Heart right ventricle (tissue), 16 donors: Measurements from ENCODE around the gene RAD18. TPM values are rescaled to one million over a fixed set of nuclear protein-coding genes. Genes with fewer than 3 reads are reported as not detected.

Source experiments
- ATAC-seq, 8 donors: fragments of 200-7000 bp; cut with Tn5 transposase; one replicate each; pipeline ENCODE4 v1.9.1; 2020; ENCODE audit warnings: mild to moderate bottlenecking in 8 of 8, moderate library complexity in 8 of 8, moderate number of reproducible peaks in 1 of 8
- DNase-seq, 2 donors: peaks; one replicate each; pipeline ENCODE4 v3.0.0-alpha.2; 2020
- H3K27ac ChIP-seq, 10 donors: fragments of 200-600 bp; sonication (generic) in 2 of 10; one replicate each; pipeline versions ENCODE4 v1.5.0 to v1.8.0; 2020 to 2022; ENCODE audit warnings: mild to moderate bottlenecking in 3 of 10
- H3K27me3 ChIP-seq, 7 donors: fragments of 200-600 bp; one replicate each; pipeline ENCODE4 v1.8.0; 2021 to 2022; ENCODE audit warnings: mild to moderate bottlenecking in 2 of 7
- H3K36me3 ChIP-seq, 9 donors: fragments of 200-600 bp; sonication (generic) in 1 of 9; one replicate each; pipeline versions ENCODE4 v1.5.0 to v1.8.0; 2020 to 2022; ENCODE audit warnings: mild to moderate bottlenecking in 2 of 9
- H3K4me1 ChIP-seq, 9 donors: fragments of 200-600 bp; sonication (generic) in 1 of 9; one replicate each; pipeline versions ENCODE4 v1.5.0 to v1.8.0; 2020 to 2022; ENCODE audit warnings: mild to moderate bottlenecking in 4 of 9
- H3K4me3 ChIP-seq, 10 donors: fragments of 200-600 bp; sonication (generic) in 2 of 10; one replicate each; pipeline versions ENCODE4 v1.5.0 to v1.8.0; 2020 to 2022; ENCODE audit warnings: mild to moderate bottlenecking in 7 of 10, moderate library complexity in 2 of 10
- H3K9me3 ChIP-seq, 11 donors: fragments of 200-600 bp in 10 of 11; sonication (generic) in 2 of 11; one replicate each; pipeline versions ENCODE4 v1.5.0 to v1.8.0; 2013 to 2022; ENCODE audit warnings: mild to moderate bottlenecking in 2 of 11, control low read depth in 1 of 11, moderate library complexity in 1 of 11
- CTCF ChIP-seq, 9 donors: fragments of 200-600 bp; sonication (generic) in 2 of 9; IDR thresholded peaks; one replicate each; pipeline versions ENCODE4 v1.5.0 to v1.8.0; 2021 to 2022; ENCODE audit warnings: antibody characterized with exemption in 9 of 9, mild to moderate bottlenecking in 5 of 9, moderate library complexity in 1 of 9
- WGBS, 2 donors: extraction: QIAGEN DNeasy Blood & Tissue Kit; methylation state at CpG; one replicate each; pipeline ENCODE4 v1.1.7; 2013; ENCODE audit warnings: inconsistent platforms in 1 of 2; 5-methylcytosine and 5-hydroxymethylcytosine counted together
- intact Hi-C, 10 donors: fragments of 100-400 bp; cut with DNase I; formaldehyde crosslinking; loops; one replicate each; pipeline versions ENCODE4 v1.11.1 to v1.14.2; 2022
- long read RNA-seq, 3 donors: library from polyadenylated mRNA; unstranded; transcript quantifications; one replicate each; pipeline ENCODE4 v2.0.0, GENCODE V29; 2020 to 2021
- polyA plus RNA-seq, 2 donors: library from polyadenylated mRNA; stranded (reverse); fragments of 200-250 nt; gene quantifications; one replicate each; pipeline ENCODE4 v1.2.3, GENCODE V29; 2013
- total RNA-seq, 10 donors: library from RNA; stranded (reverse); fragmentation: NEBNext Ultra II Directional in 3 of 10; extraction: Animal tissue kit (Norgen Biotek cat#: 25700) in 3 of 10; gene quantifications; one replicate each; pipeline versions ENCODE4 v1.2.1 to v1.2.4, GENCODE V29; 2021 to 2023
- donor health status: Arrhythmogenic right ventricular cardiomyopathy.
- donor health status: ischemic (EF 13 %, LVEDD 7.1; RV severe dilation, severe dysfunction).
- donor health status: healthy with polysubstance abuse.
- donor health status: DM: no; HTN: yes; CAD: no.
- donor health status: DM: no; HTN: no; CAD: no.
- donor health status: ischemic (EF 25% LVEDD 6.9; RV normal size, moderate dysfunction).
- donor health status: ischemic (EF 25% LVEDD 5.7; RV mildly dilated, moderate dysfunction).
- donor health status: healthy.
- donor health status: DM: yes; HTN: yes; CAD: no.
- donor health status: Ischemic cardiomyopathy.
- donor health status: ischemic (EF 35%, LVEDD 5.7; RV mildly dilated, moderate dysfunction).
- donor health status: nonischemic (EF 11% LVEDD 7.7; RV severe dilation, severe dysfunction).
- donor health status: DM: yes; HTN: yes; CAD: no.
- donor health status: PGD.
- donor health status: ischemic (EF 29% LVEDD 5.4; RV normal size, mild dysfunction).
- donor health status: nonischemic (EF 23%, LVEDD 6.1; RV moderate dilation, normal function).

RAD18 gene
- 1 to 10 TPM; 1.5 to 4.6 (median 2.9) TPM for total RNA-seq
- polyA plus RNA-seq, result 1 to 10 TPM in 1 of 2 donors, under 1 TPM in 1; 0.97 to 1.1 TPM
- long read RNA-seq, donor 1, result 0 reads
- long read RNA-seq, donor 2, full-length matches to known transcripts, result 2 of 2 reads
- long read RNA-seq, donor 2, partial matches to known transcripts, result 0 of 2 reads
- long read RNA-seq, donor 2, other reads (novel, unspliced or antisense), result 0 of 2 reads
- long read RNA-seq, donor 3, partial matches to known transcripts, result 1 of 3 reads
- long read RNA-seq, donor 3, other reads (novel, unspliced or antisense), result 2 of 3 reads

DNA sequence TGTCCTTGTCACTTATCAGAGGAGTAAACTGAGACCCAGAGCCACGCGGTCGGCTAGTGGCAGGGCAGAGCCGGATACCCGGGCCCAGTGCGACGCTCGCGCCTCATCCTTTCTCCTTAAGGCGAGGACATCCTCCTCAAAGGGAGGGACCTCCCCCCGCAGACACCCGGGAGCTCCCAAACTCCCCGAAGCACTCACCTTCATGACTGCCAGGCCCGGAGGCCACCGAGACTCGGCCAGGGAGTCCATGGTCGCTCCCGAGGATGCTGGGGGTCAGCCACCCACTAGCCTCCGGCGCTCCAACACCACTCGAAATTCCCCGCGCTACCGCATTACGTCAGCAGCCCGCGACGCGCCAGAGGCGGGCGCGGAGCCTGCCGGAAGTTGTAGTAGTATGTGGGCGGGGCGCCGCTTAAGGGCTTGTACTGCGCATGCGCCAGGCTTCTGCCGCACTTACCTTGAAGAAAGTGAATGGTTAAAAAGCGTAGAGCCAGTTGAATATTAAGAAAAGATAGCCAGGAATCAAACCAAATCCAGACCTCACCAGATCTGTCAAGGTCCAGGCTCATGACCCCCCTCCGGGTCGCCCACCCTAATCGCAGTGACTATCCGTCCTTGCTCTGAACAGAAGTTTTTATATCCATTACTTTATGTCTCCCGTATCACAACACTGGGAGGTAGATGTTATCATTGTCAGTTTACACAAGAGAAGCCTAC lies at the start of gene RAD18:
RAD18 (minus strand) TSS at position 336 of the 717 bp plus-strand sequence; CDS start at position 249, 87 bp downstream.
- H3K36me3 ChIP-seq, result peaks cover 0 to 11% (median 0%) of the 10 kb centered on the region in 9 donors
- TF ChIP-seq CTCF (IDR thresholded peaks at IDR 0.05), result no peak
- peaks cover 0 to 1% (median 0%) of the 10 kb centered on the region in 7 donors for H3K27me3 ChIP-seq
- ATAC-seq (peak; percentile 96 to 99 (median 98)), DNase-seq (peak; percentile 89 to 92)
- peaks cover 5 to 23% (median 13%) of the 10 kb centered on the region in 9 donors for H3K4me1 ChIP-seq
- H3K4me3 ChIP-seq, result peak within 1 kb of the TSS; percentile 43 to 92 (median 80)
- WGBS, 2 donors, result 0 to 1% methylated on average over 45 of the region's 45 CpGs
- H3K9me3 ChIP-seq, result no peaks in the 10 kb centered on the region
- peak within 1 kb of the TSS in 9 of 10 donors; percentile 41 to 85 (median 72) for H3K27ac ChIP-seq
- intact Hi-C loops, result no loop called here

- 95 to 99% methylated on average over 2 of the region's 2 CpGs for WGBS, 2 donors
- ATAC-seq, result no peak
Observed at GRCh38 chr3:9012521-9012920, 49.2 kb upstream of the RAD18 start.

GRCh38 chr3:9009976-9010545 lies 46.8 kb upstream of the RAD18 start:
- H3K4me3 ChIP-seq, result no peak overlapping the region
- H3K27ac ChIP-seq, result no peak overlapping the region
- H3K9me3 ChIP-seq, result no peaks in the 10 kb centered on the region
- H3K36me3 ChIP-seq, result peaks cover 0 to 22% (median 0%) of the 10 kb centered on the region in 9 donors
- no peaks in the 10 kb centered on the region for H3K27me3 ChIP-seq
- DNase-seq (no peak), ATAC-seq (no peak)
- 90 to 96% methylated on average over 11 of the region's 11 CpGs for WGBS, 2 donors
- intact Hi-C loops, result no loop called here
- no peak for TF ChIP-seq CTCF (IDR thresholded peaks at IDR 0.05)
- no peaks in the 10 kb centered on the region for H3K4me1 ChIP-seq

More at GRCh38 chr3:9012521-9012920, 49.2 kb upstream of the RAD18 start:
- no peak for DNase-seq
- no peak overlapping the region for H3K4me3 ChIP-seq
- H3K9me3 ChIP-seq, result no peaks in the 10 kb centered on the region
- peaks cover 0 to 27% (median 0%) of the 10 kb centered on the region in 9 donors for H3K36me3 ChIP-seq
- H3K4me1 ChIP-seq, result no peaks in the 10 kb centered on the region
- TF ChIP-seq CTCF (IDR thresholded peaks at IDR 0.05), result no peak
- intact Hi-C loops, result no loop called here
- H3K27me3 ChIP-seq, result no peaks in the 10 kb centered on the region
- no peak overlapping the region for H3K27ac ChIP-seq

DNA sequence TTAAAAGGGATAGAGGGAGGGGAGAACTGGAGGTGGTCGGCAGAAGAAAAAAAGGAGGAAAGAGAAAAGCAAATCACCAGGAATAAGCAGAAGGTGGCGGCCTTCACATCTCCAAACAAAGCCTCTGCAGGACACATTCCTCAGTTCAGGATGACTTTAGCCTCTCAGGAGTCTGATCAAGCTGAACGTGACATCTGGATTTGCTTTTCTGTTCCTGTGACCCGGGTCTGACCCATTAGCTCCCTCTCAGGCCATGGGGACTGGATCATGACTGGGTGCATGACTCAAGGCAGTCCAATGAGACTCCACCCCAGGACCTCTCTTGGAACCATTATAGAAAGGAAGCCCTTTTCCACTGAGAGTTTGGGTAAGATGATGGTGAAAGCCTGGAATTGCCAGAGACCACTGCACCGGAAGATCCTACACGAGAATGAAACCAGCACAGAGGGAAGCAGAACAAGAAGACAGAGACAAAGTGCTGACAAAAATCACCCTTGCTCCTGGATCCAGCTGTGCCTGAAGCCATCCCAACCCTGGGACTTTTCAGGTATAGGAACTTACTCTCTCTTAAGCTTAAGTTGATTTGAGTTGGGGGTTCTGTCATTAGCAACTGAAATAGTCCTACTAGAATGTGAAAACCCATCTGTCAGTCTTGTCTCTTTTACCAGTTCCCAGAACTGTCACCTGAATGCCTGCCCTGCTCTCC lies 45.4 kb upstream of the RAD18 start:
- 67% methylated on average over 6 of the region's 6 CpGs for WGBS, 2 donors
- intact Hi-C loops, result no loop called here
- Histone ChIP-seq H3K27ac (no peak overlapping the region), H3K27me3 (no peaks in the 10 kb centered on the region), H3K9me3 (no peaks in the 10 kb centered on the region), H3K36me3 (peaks cover 0 to 14% (median 0%) of the 10 kb centered on the region in 9 donors), H3K4me3 (no peak overlapping the region), H3K4me1 (no peaks in the 10 kb centered on the region)
- ATAC-seq (peak in 2 of 8 donors; percentile 44 to 61), DNase-seq (no peak)
- TF ChIP-seq CTCF (IDR thresholded peaks at IDR 0.05), result no peak
